GM18508 (cell line): ENCODE data around the gene FOXK1.
"Not testable (repeated sequence)": the region's sequence is repeated elsewhere in the genome, so short reads cannot be mapped to it uniquely, and the experiment has no call there.

ENCODE experiments used
- ATAC-seq: cut with Tn5 transposase; IDR thresholded peaks from one replicate; pipeline ENCODE4 v1.9.1; 2021; ENCODE audit warnings: moderate number of reproducible peaks; ENCODE audit not compliant: insufficient read depth, unreplicated experiment

Gene FOXK1

DNA sequence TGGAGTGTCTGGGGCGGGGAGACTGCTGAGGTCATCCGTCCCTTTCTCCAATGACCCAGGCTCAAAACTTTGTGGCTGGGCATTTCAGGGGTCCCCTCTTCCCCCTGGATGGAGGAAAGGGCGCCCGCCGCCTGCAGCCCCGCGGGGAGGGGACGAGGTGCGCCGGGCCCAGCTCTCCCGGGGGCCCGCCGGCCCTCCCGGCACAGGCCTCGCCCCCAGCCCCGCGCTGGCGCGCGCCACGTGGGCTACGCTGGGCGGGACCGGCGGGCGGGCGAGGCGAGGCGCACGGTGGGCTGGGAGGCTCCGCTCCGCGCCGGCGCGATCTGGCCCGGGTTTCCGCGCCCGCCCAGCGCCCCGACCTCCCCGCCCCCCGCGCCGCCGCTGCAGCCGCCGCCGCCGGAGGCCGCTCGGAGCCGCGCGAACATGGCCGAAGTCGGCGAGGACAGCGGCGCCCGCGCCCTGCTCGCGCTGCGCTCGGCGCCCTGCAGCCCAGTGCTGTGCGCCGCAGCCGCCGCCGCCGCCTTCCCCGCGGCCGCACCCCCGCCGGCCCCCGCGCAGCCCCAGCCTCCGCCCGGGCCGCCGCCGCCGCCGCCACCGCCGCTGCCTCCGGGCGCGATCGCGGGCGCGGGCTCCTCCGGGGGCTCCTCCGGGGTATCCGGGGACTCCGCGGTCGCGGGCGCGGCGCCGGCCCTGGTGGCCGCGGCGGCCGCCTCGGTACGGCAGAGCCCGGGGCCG is at the start of gene FOXK1:
Gene FOXK1, plus strand, starts transcription at position 410 of the 735 bp plus-strand sequence. Its CDS starts 14 bp downstream, at position 424.
- ATAC-seq, result no peak

DNA sequence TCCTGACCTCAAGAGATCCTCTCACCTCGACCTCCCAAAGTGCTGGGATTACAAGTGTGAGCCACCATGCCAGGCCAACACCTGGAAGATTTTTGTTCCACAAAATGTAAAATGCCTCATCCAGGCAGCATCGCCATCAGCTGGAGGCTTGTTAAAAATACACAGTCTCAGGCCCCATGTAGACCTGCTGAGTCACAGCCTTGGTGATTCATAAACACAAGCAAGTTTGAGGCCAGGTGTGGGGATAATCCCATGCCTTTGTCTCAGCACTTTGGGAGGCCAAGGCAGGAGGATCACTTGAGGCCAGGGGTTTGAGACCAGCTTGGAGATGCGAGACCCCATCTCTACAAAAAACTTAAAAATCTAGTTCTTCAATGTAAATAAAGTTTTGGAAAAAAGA is 49.1 kb upstream of the FOXK1 start:
- no peak for ATAC-seq

DNA sequence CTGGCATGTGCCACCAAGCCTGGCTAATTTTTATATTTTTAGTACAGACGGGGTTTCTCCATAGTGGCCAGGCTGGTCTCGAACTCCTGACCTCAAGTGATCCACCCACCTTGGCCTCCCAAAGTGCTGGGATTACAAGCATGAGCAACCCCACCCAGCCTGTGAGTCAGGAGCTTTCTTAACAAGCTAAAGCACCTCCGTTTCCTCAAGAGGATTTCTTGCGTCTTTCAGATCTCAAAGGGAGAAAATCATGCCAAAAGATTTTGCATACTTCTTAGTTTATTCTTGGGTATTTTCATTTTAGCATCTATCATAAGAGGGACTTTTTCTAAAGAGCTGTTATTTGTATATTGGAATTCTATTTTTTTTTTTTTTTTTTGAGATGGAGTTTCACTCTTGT is 47.9 kb upstream of the FOXK1 start:
- ATAC-seq, result no peak

DNA sequence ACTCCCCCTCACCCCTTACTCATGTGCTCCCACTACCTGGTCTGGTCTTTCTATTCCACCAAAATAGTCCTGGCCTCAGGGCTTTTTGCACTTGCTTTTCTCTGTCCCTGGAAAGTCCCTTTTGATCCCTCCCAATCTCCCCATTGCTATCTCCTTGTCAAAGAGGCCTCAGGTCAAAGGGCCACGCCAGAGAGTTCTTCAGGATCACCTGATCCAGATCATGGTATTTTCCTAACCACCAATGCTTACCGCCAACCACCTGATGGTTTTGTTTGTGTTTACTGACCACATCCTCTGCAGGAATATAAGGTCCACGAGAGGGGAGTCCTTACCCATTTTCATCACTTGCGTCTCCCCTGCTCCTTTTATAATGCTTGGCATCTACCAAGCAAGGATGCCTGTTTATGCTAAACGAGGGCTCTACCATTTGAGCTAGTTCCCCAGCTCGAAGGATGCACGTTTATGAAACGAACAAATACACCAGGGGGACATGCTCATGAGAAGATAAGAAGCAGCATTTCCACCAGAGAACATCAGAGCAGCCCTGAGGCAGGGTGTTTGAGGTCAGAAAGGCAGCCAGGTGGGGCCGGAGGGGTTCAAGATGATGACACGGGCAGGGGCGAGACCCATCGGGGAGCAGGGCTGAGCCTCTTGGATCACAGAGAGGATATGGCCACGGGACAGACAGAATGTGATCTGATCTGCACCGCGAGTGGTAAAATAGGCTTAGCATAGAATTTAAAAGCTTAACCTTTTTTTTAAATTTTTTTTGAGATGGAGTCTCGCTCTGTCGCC is 43.1 kb upstream of the FOXK1 start:
- ATAC-seq, result no peak

DNA sequence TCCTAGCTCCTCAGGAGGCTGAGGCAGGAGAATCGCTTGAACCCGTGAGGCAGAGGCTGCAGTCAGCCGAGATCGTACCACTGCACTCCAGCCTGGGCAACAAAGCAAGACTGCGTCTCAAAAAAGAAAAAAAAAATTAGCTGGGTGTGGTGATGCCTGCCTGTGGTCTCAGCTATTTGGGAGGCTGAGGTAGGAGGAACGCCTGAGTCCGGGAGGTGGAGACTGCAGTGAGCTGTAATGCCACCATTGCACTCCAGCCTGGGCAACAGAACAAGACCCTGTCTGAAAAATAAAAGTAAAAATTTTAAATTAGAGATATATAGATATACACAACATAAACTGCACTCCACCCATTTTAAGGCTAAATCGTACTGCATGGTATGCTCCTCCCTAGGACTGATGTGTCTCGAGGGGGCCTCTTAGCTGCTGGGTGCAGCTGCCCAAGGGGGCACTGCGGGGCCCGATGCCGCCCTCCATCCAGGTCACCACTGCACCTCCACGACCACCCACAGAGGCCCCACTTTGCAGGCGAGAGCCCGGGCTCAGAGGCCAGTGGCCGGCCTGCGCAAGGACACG is 40.9 kb upstream of the FOXK1 start:
- ATAC-seq, result peak; percentile 6

DNA sequence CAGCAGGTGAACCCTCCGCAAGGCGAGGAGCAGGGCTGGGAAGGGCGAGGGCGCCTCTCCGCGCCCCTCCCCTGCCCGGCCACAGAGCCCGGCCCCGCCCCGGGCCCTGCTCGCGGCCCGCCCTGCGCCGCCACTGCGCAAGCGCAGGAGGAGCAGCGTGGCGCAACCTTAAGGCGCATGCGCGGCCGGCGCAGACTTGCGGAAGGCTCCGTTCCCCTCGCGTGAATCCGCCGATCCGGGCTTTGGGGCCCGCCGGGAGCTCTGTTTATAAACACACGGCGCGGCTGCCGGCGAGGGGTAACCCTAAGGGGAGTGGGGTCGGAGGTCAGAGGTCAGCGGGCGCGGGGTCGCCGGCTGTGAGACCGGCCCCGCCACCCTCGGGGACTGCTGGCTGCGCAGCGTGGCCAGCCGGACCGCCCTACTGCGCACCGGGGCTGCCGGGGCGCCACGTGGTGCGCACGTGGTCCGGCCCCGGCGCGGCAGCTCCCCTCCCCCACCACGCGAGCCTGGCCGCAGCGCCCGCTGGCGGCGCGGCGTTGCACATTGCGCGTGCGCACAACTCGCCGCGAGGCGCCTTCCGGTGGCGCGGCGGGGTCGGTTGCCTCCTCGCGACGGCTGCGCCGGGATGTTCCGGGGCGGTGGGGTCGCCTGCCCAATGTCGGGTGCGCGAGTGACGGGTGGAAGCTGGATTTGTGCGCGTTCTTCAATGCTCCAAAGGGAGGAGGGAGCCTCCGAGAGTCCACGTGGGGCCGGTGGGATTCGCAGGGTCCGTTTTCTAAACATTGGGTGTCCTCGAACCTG is 40.2 kb upstream of the FOXK1 start:
- ATAC-seq, result peak; percentile 36

DNA sequence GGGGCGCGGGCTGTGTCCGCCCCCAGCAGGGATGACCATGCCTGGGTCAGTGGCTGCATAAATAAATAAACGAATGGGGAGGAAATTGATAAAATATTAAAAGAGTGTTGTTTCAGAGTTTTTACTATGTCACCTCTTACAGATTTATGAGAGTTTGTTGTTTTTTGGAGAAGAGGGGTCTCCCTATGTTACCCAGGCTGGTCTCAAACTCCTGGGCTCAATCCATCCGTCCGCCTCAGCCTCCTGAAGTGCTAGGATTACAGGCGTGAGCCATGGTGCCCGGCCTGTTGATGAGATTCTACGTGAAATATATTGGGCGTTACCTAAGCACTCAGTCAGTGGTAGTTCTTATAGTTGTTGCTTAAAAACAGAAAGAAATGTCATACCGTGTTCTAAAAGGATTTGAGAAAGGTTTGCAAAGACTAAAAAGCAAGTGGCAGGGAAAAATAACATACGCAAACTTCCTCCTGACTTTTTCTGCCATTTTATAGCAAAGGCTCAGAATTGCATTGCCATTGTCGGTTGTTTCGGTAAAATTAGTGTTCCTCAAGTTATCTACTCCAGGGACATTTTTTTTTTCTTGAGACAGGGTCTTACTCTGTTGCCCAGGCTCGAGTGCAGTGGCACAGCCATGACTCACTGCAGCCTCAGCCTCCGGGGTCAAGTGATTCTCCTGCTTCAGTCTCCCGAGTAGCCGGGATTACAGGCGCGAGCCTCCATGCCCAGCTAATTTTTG is 39.5 kb upstream of the FOXK1 start:
- ATAC-seq, result no peak

DNA sequence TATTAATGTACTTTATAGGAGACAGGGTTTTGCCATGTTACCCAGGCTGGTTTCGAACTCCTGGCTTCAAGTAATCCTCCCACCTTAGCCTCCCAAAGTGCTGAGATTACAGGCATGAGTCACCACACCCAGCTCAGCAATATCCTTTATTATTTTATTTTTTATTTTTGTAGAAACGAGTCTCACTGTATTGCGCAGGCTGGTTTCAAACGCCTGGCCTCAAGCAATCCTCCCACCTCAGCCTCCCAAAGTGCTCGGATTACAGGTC is 39.0 kb upstream of the FOXK1 start:
- ATAC-seq, result not testable (repeated sequence)

DNA sequence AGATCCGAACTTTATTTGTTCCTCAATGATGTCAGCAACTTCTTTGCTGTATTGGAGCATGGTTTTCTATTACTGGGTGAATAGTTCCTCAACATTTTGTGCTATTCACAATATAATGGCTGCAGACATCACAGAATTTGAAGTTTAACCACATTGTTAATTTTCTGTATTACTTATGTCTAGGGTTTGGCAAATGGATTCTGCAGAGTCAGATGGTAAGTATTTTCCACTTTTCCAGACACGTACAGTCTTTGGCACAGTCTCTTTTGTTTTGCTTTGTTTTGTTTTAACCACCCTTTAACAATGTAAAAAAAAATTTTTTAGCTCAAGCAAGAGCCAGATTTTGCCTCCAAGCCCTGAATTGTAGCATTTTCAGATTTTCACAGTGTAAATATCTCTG is 36.8 kb upstream of the FOXK1 start:
- ATAC-seq, result no peak

DNA sequence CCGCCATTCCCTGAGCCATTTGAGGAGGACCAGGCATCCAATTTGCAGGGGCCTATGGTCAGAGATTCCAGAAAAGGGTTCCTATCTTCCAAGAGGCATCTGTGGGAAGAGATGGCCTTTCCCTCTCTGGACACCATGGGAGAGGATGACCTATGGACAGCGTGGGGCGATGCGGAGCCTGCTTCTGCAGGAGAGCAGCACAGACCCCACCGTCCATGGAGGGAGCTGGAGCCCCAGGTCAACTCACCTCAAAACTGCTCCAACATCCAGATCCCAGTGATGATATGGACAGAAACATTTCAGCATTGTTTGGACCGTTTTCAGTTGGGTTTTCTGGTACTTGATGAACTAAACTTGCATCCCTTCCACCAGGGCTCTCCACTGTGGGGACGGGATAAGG is 34.0 kb upstream of the FOXK1 start:
- no peak for ATAC-seq

DNA sequence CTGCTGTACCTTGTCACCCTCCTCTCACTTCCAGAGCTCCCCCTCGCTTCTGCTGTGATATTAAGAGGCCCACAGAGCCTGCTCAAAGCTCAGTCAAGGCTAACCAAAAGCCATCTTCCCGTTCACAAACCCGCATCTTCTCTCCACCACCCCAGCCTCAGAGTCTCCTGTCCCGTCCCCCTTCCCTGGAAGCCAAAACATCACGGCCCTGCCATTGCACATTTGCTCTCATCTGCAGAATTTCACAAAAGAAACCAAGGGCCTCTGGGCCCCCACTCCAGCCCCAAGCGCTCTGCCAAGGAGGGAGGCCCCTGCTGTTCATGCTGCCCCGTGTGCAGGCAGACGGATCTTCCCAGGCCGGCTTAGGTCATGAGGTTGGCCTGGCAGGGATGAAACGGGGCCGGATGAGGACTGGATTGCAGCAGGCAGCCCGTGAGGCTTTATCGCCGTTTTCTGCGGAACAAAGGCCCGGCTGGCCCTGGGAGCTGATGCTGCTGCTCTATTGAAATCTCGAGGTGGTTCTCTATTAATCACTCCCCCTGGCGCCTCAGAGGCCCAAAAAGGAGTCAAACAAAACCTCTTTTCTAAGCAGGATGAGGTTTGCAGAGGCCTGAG is 31.6 kb upstream of the FOXK1 start:
- ATAC-seq, result no peak

DNA sequence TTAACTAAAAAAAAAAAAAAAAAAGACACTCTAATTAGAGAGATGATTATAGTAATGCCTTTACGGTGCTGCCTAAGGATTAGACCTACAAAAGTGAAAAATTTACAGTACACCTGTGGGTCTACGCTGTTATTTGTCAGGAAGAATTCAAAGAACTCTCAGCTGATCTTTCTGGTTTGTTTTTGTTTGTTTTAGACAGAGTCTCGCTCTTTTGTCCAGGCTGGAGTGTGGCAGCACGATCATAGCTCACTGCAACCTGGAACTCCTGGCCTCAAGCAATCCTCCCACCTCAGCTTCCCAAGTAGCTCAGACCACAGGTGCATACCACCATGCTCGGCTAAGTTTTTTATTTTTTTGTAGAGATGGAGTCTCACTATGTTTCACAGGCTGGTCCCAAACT is 28.3 kb upstream of the FOXK1 start:
- ATAC-seq, result no peak

DNA sequence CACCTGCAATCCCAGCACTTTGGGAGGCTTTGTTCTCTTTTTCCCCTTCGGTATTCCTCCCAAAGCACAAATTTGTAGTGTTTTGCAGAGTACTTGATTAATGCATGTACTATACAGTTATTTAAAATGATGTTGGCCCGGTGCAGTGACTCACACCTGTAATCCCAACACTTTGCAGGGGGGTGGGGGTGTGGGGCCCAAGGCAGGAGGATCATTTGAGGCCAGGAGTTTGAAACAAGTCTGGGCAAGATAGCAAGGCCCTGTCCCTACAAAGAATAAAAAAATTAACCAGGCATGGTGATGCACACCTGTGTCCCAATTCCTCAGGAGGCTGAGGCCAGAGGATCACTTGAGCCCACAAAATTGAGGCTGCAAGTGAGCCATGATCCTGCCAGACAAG is 26.8 kb upstream of the FOXK1 start:
- no peak for ATAC-seq

DNA sequence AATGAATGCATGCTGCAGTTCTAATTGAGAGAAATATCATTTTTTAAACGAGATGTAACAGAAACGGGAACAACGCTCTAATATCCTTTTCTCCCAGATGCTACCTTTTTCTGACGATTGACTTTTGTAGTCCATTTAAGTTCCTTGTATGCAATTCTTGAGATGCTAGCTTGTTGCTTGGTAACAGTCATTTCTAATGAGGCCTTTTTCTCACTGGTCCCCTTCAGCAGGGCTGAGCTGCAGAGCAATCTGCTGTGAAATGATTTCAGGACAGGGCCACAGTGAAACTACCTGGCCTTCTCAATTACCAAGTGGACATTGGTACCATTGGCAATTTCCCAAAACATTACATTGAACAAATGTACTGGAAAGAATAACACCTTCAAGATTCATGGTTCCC is 26.2 kb upstream of the FOXK1 start:
- no peak for ATAC-seq

DNA sequence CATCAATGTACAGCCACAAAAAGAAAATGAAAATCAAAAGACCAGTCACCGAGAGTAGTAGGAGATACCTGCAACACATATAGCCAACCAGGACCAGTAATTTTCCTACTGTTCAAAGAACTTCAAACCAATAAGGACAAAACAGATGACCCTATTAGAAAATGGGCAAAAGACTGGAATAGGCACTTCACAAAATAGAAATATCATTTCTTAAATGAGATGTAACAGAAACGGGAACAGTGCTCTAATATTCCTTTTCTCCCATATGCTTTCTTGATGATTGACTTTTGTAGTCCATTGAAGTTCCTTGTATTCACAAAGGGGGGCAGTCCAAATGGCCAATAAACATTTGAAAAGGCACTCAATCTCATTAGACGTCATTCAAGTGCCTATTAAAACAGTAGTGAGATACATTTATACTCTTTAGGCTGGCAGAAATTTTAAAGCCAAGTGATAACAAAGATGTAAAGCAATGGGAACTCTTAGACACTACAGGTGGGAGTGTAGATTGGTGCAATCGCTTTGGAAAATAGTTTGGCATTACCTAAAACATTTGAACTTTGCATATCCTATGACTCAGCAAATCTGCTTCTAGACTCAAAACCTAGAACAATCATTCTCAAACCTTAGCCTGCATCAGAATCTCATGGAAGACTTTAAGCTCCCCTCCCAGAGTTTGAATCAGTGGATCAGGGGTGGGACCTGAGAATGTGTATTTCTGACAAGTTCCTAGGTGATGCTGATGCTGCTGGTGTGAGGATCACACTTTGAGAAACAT is 24.3 kb upstream of the FOXK1 start:
- no peak for ATAC-seq

DNA sequence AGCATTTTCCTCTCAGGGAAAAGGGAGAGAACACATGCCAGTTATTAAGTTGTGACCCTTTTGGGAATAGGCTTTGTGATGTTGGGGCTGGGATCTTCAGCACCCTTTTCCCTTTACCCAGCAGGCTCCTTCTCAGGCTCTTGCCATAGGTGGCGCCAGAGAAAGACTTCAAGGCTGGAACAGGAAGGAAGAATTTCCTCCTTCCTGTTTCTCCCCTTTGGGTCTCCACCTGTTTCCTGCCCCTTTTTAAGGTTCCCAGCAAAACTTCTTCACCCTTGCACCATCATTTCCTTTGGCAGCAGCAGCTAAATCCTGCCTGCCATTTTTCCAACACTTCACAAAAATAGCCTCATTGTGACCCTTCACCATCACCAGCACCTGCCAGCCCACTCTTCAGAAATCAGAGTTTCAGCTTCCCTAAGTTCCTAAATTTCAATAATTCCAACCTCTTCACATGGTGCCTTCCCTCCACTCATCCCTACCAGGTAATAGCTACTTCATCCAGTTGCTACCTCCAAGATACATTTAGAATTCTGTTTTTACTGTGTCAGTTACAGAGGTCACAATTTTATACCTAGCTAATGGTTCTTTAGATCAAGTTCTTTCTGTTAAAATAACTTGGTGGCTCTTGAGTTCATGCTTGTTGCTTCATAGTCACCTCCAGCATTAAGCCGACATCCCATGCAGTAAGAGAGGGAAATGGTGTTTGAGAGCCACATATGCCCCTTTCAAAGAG is 22.4 kb upstream of the FOXK1 start:
- ATAC-seq, result no peak

DNA sequence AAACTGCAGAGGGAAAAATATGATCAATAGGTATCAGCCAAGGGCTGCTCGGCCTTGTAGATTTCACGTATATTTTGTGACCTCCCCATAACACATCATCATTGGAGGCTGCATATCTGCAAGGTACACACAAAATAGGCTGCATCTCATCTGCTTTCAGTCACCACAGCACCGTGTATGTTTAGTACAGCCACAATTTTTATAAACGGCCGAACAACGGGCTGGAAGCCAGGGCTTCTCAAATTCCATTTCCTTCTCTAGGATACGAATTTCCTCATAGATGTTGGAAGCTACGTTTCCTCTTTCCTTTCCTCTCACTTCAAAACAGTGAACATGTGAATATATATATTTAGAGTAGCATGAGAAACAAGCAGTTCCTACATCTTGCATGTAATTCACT is 20.2 kb upstream of the FOXK1 start:
- ATAC-seq, result no peak

DNA sequence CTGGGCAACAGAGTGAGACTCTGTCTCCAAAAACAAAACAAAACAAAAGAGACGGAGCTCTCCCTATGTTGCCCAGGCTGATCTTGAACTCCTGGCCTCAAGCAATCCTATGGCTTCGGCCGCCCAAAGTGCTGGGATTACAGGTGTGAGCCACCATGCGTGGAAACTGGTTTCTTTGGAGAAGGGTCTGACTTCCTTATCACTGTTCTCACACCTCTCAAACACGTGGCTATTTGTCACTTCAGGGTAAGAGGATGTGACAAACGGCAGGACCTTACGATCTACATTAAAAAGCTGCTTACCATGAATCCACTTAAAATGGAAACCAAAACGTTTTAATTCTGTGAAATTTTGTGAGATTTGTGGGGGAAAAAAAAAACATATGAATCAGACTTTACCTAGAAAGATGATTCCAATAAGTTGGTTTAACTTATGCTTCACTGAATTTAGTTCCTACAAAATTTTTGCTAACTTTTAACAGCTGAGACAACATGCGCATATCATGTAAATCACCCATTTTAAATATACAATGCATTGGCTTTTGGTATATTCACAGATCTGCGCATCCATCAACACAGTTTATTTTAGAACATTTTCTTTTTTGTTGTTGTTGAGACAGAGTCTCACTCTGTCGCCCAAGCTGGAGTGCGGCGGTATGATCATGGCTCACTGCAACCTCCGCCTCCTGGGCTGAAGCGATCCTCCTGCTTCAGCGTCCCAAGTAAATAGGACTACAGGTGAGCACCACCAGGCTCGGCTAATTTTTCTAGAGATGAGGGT is 18.7 kb upstream of the FOXK1 start:
- no peak for ATAC-seq
